Stimulated activated CD4-positive, alpha-beta T cell treated with anti-CD3 and anti-CD28 coated beads, Interleukin-4, amount 100 ng/mL, for 24 hours (primary cell): Measurements from ENCODE around the gene PPDPF.
"Not testable (repeated sequence)": the region's sequence is repeated elsewhere in the genome, so short reads cannot be mapped to it uniquely, and the experiment has no call there.

Source experiments
- DNase-seq: peaks from one replicate; pipeline ENCODE4 v3.0.0-alpha.2; 2020

The PPDPF gene

DNA sequence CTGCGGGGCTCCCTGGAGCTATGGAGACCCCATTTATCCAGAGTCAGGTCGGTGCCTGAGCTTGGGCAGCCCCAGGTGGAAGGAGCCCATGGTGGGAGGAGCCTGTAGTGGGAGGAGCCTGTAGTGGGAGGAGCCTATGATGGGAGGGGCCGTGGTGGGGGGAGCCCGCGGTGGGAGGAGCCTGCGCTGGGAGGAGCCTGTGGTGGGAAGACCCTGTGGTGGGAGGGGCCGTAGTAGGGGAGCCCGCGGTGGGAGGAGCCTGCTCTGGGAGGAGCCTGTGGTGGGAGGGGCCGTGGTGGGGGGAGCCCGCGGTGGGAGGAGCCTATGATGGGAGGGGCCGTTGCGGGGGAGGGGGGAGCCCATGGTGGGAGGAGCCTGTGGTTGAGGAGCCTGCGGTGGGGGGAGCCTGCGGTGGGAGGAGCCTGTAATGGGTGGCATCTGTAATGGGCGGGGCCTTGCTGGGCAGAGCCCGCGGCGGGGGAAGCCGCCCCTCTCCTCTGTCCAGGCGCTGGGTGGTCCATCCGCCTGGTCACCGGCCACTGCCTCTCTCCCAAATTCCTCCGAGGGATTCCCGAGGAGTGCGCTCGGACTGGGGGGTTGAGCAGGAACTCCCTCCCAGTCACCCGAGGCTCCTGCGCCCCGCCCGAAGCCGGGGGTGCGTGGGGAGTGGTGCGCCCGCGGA is 32.8 kb downstream of the PPDPF start:
- peak; percentile 87 for DNase-seq

DNA sequence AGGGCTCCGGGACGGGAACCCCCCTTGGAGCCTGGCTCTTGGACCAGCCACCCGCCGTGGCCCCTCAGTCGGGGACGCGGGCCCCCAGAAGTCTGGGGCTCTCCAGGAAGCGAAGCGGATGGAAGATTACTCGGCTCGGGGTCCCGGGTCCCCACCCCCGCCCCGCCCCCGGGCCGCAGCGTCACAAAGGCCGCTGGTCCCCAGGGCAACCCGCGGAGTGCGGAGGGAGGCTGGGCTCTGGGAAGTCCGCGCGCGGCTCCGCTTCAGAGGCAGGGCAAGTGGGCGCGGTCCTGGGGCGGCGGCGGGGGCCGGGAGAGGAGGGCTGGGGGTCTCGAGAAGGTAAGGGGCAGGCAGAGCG is 33.3 kb downstream of the PPDPF start, which contains the start of gene FNDC11:
Gene FNDC11, plus strand, starts transcription at position 227 of the 358 bp plus-strand sequence. CDS start 1,505 bp downstream, outside the sequence.
- peak; percentile 31 for DNase-seq

DNA sequence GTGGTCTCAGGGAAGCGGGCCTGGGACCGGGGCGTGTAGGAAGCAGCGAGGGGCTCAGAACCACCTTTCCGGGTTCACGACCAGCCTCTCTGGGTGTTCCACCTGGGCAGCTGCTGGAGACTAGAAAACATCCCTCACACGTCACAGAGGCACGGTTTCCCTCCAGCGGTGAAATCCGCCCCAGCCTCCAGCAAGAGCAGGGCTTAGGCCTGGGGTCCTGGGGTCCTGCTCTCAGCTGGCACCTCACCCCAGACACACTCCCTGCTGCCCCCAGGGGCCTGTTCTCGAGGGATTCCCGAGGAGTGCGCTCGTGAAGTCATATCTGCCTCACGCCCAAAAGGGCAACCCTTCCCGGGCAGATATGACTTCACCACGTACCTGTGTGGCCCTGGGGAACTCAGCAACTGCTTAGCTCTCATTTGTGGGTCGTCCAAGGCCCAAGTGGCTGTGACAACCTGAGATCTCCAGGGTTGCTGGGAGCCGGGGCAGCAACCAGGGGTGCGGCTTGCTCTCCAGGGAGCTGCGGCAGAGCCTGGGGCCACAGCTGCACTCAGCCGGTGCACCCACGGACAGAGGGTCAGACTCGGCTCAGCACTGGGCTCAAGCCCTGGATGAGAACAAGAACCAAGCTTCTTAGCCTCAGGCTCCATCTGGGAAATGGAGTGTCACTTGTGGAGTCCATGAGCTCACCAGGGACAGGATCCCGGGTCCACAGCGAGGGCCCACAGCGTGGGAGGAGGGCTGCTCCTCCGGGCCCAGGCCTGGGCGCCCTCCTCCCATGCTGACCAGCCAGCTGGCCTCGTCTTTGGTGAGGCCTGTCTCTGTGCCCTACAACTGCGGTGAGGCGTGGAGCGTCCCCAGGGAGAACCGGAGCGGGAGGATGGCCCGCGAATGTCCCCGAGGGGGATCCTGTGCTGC is 34.1 kb downstream of the PPDPF start:
- no peak for DNase-seq

GRCh38 chr20:63555661-63556381 is 35.3 kb downstream of the PPDPF start:
- no peak for DNase-seq

GRCh38 chr20:63556873-63557478 is 36.4 kb downstream of the PPDPF start:
- DNase-seq = no peak

DNA sequence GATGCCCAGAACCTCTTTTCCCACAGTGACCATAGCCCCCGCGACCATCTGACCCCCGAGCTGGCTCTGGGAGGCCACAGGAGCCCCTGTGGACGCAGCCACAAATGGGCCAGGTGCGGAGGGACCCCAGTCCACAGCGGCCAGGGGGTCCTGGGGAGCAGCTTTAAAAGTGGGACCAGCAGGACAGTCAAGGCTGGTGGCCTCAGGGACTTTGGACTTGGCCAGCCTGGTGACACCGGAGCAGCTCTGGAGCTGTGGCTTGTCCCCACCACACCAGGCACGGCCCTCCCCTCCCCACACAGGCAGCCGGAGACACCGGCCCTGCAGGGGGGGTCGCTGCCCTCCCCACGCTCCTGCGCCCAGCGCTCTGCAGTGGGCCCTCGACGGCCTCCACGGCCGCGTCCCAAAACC is 36.9 kb downstream of the PPDPF start:
- DNase-seq = no peak

DNA sequence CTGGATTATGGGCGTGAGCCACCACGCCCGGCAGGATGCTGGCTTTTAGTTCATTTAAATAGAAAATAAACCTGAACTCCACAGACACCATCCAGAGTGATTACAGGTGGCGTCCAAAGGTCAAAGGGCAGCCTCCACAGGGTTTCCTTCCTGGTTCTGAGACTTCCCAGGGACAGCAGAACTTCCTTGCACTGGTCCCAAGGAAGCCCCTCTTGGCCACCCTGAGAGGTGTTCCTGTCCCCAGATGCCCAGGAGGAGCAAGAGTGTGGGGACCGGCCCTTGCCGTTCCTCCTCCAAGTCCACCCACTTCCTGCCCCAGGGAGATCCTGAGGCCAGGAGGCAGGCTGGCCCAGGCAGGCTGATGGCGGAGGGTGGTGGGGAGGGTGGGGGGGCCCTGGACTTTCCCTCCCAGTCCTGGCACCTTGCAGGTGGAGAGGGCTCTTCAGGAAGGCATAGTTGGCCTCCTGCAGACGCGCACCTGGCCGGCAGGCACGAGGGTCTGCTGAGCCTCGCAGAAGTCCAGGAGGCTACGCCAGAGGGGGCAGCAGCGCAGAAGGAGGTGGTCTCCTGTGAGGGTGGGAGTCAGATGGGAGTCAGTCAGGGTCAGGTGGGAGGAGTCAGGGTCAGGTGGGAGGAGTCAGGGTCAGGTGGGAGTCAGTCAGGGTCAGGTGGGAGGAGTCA is 38.4 kb downstream of the PPDPF start:
- no peak for DNase-seq

GRCh38 chr20:63559485-63560332 is 39.1 kb downstream of the PPDPF start:
- not testable (repeated sequence) for DNase-seq

- DNase-seq = no peak
Measured at GRCh38 chr20:63560333-63560805, 39.8 kb downstream of the PPDPF start.

- no peak for DNase-seq
Measured at GRCh38 chr20:63560856-63561609, 40.5 kb downstream of the PPDPF start.

DNA sequence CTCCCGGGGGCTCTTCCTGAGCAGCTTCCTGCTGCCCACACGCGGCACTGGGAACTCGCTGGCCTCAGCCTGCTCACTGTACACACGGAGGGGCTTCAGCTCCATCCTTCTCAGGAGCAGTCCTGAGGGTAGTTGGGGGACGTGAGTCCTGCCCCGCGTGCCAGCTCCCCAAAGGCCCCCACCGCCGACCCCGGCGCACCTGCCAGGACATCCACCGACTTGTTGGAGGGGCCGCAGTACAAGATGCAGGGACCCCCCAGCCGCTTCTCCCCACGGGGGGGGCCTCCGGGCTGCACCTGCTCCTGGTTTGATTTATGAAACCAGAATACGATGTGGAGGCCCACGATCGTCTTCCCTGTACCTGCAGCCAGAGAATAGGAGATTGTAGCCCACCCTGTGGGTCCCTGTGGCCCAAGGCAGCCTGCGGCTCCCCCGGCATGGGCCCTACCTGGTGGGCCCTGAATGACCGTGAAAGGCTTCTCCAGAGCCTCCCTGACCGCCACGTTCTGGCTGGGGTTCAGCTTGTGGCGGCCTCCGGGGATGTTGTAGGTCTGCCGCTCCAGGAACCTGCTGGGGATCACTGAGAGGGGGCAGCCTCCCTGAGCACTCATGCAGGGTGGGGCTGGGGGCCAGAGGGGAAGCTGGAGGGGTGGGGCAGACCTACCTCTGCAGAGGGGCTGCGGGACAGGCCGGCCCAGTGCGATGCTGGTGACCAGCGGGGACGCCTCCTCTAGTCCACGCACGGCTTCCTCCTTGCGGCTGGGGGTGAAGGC is 41.2 kb downstream of the PPDPF start:
- no peak for DNase-seq

- no peak for DNase-seq
Measured at GRCh38 chr20:63562461-63563224, 42.1 kb downstream of the PPDPF start.

DNA sequence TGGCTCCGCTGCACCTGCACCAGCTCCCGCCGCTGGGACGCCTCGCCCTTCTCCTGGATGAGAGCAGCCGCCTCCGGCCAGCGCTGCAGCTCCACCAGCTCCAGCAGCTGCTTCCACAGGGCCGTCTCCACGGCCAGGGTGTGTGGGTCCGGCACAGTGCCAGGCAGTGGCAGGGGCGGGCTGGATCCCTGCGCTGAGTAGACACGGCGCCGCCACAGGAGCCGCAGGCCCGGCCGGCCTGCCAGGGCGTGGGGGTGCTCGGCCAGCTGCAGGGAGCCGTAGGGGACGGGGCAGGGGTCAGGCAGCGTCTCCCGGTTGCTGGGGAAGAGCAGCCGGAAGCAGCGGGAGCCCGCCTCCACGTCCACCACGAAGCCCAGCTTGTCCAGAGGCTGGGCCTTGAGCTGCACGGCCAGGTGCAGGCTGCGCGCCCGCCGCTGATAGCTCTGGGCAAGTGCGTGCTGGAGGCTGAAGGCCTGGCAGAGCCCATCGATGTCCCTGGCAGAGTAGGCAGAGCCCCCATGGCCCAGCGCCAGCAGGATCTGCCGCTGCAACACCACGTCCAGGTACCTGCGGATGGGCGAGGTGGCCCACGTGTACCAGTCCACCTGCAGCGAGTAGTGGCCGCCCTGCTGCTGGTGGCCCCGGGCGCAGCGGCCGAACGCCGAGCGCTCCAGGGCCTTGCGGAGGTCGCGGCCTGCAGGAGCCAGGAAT is 42.8 kb downstream of the PPDPF start:
- DNase-seq = no peak

- no peak for DNase-seq
Measured at GRCh38 chr20:63564036-63564810, 43.7 kb downstream of the PPDPF start.

DNA sequence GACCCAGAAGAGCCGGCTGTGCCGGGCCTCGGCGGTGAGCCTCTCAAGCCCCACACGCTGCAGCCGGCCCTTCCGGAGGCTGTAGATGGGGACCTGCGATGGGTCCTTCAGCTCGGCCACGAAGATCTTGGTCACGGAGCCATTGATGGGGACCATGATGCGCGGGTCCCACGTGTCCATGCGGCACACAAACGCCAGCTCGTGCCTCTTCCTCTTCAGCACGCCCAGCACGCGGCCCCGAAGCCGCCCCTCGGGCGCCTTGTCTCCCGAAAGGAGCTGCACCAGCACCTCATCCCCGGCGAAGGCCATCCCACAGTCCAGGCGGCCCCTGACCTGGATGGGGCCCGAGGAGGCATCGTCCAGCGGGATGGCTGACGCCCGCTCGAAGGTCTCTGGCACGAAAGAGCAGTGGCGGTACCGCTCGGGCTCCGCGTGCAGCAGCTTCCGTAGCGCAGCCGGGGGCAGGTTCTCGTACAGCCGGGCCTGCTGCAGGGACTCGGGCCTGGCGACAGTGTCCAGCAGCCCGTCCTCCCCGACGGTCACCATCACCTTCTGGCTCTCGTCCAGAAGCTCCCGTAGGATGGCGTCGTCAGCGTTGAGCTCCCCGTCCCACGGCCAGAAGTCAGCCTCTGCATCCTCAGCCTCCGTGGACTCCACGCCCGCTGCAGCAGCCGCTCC is 44.6 kb downstream of the PPDPF start:
- DNase-seq = no peak

DNA sequence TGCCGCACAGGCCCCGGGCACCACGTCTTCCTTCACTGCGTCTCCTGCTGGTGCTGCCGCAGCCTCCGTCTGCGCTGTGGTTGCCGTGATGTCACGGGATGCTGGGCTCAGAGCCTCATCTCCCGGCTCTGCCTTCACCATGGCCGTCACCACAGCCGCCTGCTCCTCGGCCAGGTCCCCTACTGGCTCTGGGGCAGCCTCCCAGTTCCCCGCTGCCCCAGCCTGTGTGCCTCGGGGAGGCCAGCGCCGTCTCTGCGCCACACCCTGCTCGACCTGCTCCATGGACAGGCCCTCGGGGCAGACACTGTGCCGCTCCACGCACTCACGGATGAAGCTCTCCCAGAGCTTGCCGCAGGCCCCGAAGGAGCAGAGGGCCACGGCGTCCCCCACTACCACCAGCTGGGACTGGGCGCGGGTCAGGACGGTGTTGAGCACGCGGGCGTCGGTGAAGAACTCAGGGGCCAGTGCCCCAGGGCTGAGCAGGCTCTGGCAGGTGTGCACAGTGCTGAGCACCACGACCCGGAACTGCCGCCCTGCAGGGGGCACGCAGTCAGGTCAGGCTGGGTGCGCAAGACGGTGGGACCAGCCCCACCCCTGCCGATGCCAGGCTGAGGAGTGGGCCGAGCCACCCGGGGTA is 45.3 kb downstream of the PPDPF start:
- DNase-seq = no peak
